Parathyroid adenoma (tissue), 2 donors: ENCODE data around the gene COL18A1.
A peak's percentile ranks its signal among the peaks of the same experiment; 100 is the strongest.

Experiments
- H2AFZ ChIP-seq: fragments of 300-600 bp; sonication (generic); one replicate; pipeline ENCODE4 v1.7.0; 2017; ENCODE audit warnings: antibody characterized with exemption, mild to moderate bottlenecking
- H3K27ac ChIP-seq: fragments of 300-600 bp; sonication (generic); one replicate; pipeline ENCODE4 v1.7.0; 2017
- H3K27me3 ChIP-seq: fragments of 300-600 bp; sonication (generic); one replicate; pipeline ENCODE4 v1.7.0; 2017; ENCODE audit warnings: low read length; ENCODE audit not compliant: control insufficient read depth, insufficient read depth
- H3K36me3 ChIP-seq: fragments of 300-600 bp; sonication (generic); one replicate; pipeline ENCODE4 v1.7.0; 2017; ENCODE audit warnings: low read length; ENCODE audit not compliant: control insufficient read depth, insufficient read depth
- H3K4me1 ChIP-seq: fragments of 300-600 bp; sonication (generic); one replicate; pipeline ENCODE4 v1.7.0; 2017; ENCODE audit warnings: control low read depth
- H3K4me2 ChIP-seq: fragments of 300-600 bp; sonication (generic); one replicate; pipeline ENCODE4 v1.7.0; 2017; ENCODE audit warnings: low read length
- H3K4me3 ChIP-seq: fragments of 300-600 bp; sonication (generic); one replicate; pipeline ENCODE4 v1.7.0; 2017; ENCODE audit warnings: low read depth, low read length
- H3K79me2 ChIP-seq: fragments of 300-600 bp; sonication (generic); one replicate; pipeline ENCODE4 v1.7.0; 2017; ENCODE audit warnings: control low read depth
- H3K9ac ChIP-seq: fragments of 300-600 bp; sonication (generic); one replicate; pipeline ENCODE4 v1.7.0; 2017; ENCODE audit warnings: mild to moderate bottlenecking
- H3K9me3 ChIP-seq: fragments of 300-600 bp; sonication (generic); one replicate; pipeline ENCODE4 v1.7.0; 2017; ENCODE audit warnings: low read length; ENCODE audit not compliant: control insufficient read depth
- CTCF ChIP-seq: fragments of 300-600 bp; sonication (generic); IDR thresholded peaks from one replicate; pipeline ENCODE4 v1.7.0; 2017; ENCODE audit warnings: antibody characterized with exemption, mild to moderate bottlenecking
- donor health status: primary hyperparathyroidism.

COL18A1 gene

DNA sequence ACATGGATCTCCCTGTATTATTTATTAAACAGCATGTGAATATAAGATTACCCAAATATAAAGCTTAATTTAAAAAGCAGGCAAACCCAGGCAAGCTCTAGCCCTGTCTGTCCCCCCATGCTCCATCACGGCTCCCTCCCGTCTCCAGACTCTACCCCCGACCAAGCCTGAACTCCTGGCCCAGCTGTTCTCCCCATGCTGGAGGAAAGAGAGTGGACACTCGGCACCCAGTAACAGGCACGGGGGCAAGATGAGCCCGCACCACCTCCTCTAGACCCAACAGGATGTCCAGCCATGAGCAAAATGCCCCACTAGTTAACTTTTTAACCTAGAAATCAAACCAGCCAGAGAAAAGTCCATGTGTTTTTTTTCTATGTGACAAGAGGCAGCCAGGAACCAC, 118.0 kb downstream of the COL18A1 start:
- Histone ChIP-seq H3K27ac (no peak overlapping the region), H3K4me2 (no peak overlapping the region), H3K9me3 (no peaks in the 10 kb centered on the region), H3K9ac (no peak overlapping the region), H2AFZ (no peak overlapping the region), H3K27me3 (no peaks in the 10 kb centered on the region), H3K4me1 (peaks cover 7% of the 10 kb centered on the region), H3K79me2 (no peaks in the 10 kb centered on the region), H3K4me3 (no peak overlapping the region), H3K36me3 (no peaks in the 10 kb centered on the region)
- TF ChIP-seq CTCF, result no peak

GRCh38 chr21:45523411-45524101, 118.6 kb downstream of the COL18A1 start:
- Histone ChIP-seq H3K27me3 (no peaks in the 10 kb centered on the region), H3K4me1 (peaks cover 7% of the 10 kb centered on the region), H3K79me2 (no peaks in the 10 kb centered on the region), H2AFZ (no peak overlapping the region), H3K4me2 (no peak overlapping the region), H3K9me3 (no peaks in the 10 kb centered on the region), H3K9ac (no peak overlapping the region), H3K36me3 (no peaks in the 10 kb centered on the region), H3K27ac (no peak overlapping the region), H3K4me3 (no peak overlapping the region)
- no peak for TF ChIP-seq CTCF

GRCh38 chr21:45524756-45525152, 119.8 kb downstream of the COL18A1 start:
- H3K36me3 ChIP-seq, result no peaks in the 10 kb centered on the region
- H2AFZ ChIP-seq, result peak overlapping the region; percentile 42
- H3K9me3 ChIP-seq, result no peaks in the 10 kb centered on the region
- H3K4me2 ChIP-seq, result no peak overlapping the region
- TF ChIP-seq CTCF, result no peak
- no peaks in the 10 kb centered on the region for H3K79me2 ChIP-seq
- H3K4me1 ChIP-seq, result peaks cover 7% of the 10 kb centered on the region
- H3K27ac ChIP-seq, result no peak overlapping the region
- H3K27me3 ChIP-seq, result no peaks in the 10 kb centered on the region
- H3K9ac ChIP-seq, result no peak overlapping the region
- H3K4me3 ChIP-seq, result no peak overlapping the region

- Histone ChIP-seq H3K9ac (no peak overlapping the region), H3K27ac (no peak overlapping the region), H3K4me2 (no peak overlapping the region), H3K79me2 (no peaks in the 10 kb centered on the region), H3K9me3 (no peaks in the 10 kb centered on the region), H3K4me3 (no peak overlapping the region), H3K27me3 (no peaks in the 10 kb centered on the region), H3K4me1 (peaks cover 7% of the 10 kb centered on the region), H2AFZ (peak overlapping the region; percentile 42), H3K36me3 (no peaks in the 10 kb centered on the region)
- TF ChIP-seq CTCF, result no peak
These were observed 120.4 kb downstream of the COL18A1 start for GRCh38 chr21:45525153-45525909.
